ENCODE measurements around the gene MEAF6.
"Not testable (repeated sequence)": the region's sequence is repeated elsewhere in the genome, so short reads cannot be mapped to it uniquely, and the experiment has no call there.

GRCh38 chr1:37518929-37519328, 4.4 kb upstream of the MEAF6 start:
- TF ChIP-seq POLR2A (IDR thresholded peaks at IDR 0.05; ENCODE audit: low read depth, low read length); POLR2AphosphoS5 (IDR thresholded peaks at IDR 0.05; ENCODE audit: low read depth, low read length); TAF1 (IDR thresholded peaks at IDR 0.05; ENCODE audit: borderline replicate concordance, low read depth, low read length): not testable (repeated sequence)

All from GM12892 (cell line).